ENCODE measurements around the gene PTBP3.
"Not testable (repeated sequence)": the region's sequence is repeated elsewhere in the genome, so short reads cannot be mapped to it uniquely, and the experiment has no call there.

DNA sequence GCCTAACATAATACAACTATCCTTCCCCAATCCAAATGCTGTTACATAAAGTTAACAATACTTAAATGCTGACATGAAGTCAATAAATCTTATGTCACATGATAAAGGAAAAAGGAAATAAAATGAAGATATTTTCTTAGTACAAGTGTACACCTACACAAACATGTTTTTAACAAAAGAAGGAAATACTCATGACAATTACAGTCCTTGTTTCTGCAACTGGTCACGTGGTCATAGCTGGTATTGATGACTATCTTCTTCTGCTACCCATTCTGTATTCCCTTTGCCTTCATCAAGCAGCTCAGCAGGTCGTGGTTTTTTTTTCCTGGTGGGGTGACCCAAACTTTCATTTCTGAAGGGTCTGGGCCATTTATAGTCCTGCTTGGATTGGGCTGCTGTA, 40.2 kb upstream of the PTBP3 start:
- not testable (repeated sequence) for TF ChIP-seq CTCF (IDR thresholded peaks at IDR 0.05); JUN (CRISPR knock-in tag; IDR thresholded peaks at IDR 0.05); IRF1 (CRISPR knock-in tag; IDR thresholded peaks at IDR 0.05); ETV6 (CRISPR knock-in tag; IDR thresholded peaks at IDR 0.05); GTF2I (CRISPR knock-in tag; conservative IDR thresholded peaks at IDR 0.05); ZBTB21 (CRISPR knock-in tag; IDR thresholded peaks at IDR 0.05; ENCODE audit: borderline replicate concordance); NR3C1 (CRISPR knock-in tag; conservative IDR thresholded peaks at IDR 0.05; ENCODE audit: low read depth); ATF2 (CRISPR knock-in tag; IDR thresholded peaks at IDR 0.05; ENCODE audit: borderline replicate concordance, low read depth); E2F5 (CRISPR knock-in tag; IDR thresholded peaks at IDR 0.05)
- TF ChIP-seq, protein P1, sequence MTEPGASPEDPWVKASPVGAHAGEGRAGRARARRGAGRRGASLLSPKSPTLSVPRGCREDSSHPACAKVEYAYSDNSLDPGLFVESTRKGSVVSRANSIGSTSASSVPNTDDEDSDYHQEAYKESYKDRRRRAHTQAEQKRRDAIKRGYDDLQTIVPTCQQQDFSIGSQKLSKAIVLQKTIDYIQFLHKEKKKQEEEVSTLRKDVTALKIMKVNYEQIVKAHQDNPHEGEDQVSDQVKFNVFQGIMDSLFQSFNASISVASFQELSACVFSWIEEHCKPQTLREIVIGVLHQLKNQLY (CRISPR knock-in tag; IDR thresholded peaks at IDR 0.05): not testable (repeated sequence)
- TF ChIP-seq, protein P2, sequence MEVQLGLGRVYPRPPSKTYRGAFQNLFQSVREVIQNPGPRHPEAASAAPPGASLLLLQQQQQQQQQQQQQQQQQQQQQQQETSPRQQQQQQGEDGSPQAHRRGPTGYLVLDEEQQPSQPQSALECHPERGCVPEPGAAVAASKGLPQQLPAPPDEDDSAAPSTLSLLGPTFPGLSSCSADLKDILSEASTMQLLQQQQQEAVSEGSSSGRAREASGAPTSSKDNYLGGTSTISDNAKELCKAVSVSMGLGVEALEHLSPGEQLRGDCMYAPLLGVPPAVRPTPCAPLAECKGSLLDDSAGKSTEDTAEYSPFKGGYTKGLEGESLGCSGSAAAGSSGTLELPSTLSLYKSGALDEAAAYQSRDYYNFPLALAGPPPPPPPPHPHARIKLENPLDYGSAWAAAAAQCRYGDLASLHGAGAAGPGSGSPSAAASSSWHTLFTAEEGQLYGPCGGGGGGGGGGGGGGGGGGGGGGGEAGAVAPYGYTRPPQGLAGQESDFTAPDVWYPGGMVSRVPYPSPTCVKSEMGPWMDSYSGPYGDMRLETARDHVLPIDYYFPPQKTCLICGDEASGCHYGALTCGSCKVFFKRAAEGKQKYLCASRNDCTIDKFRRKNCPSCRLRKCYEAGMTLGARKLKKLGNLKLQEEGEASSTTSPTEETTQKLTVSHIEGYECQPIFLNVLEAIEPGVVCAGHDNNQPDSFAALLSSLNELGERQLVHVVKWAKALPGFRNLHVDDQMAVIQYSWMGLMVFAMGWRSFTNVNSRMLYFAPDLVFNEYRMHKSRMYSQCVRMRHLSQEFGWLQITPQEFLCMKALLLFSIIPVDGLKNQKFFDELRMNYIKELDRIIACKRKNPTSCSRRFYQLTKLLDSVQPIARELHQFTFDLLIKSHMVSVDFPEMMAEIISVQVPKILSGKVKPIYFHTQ (CRISPR knock-in tag; IDR thresholded peaks at IDR 0.05): not testable (repeated sequence)
- TF ChIP-seq, protein P3, sequence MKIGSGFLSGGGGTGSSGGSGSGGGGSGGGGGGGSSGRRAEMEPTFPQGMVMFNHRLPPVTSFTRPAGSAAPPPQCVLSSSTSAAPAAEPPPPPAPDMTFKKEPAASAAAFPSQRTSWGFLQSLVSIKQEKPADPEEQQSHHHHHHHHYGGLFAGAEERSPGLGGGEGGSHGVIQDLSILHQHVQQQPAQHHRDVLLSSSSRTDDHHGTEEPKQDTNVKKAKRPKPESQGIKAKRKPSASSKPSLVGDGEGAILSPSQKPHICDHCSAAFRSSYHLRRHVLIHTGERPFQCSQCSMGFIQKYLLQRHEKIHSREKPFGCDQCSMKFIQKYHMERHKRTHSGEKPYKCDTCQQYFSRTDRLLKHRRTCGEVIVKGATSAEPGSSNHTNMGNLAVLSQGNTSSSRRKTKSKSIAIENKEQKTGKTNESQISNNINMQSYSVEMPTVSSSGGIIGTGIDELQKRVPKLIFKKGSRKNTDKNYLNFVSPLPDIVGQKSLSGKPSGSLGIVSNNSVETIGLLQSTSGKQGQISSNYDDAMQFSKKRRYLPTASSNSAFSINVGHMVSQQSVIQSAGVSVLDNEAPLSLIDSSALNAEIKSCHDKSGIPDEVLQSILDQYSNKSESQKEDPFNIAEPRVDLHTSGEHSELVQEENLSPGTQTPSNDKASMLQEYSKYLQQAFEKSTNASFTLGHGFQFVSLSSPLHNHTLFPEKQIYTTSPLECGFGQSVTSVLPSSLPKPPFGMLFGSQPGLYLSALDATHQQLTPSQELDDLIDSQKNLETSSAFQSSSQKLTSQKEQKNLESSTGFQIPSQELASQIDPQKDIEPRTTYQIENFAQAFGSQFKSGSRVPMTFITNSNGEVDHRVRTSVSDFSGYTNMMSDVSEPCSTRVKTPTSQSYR (CRISPR knock-in tag; IDR thresholded peaks at IDR 0.05): not testable (repeated sequence)
